Retinal pigment epithelial cell (primary cell): ENCODE measurements around the gene ZC3H18.

ENCODE experiments used
- DNase-seq: peaks from one replicate; pipeline ENCODE4 v3.0.0-alpha.2; 2010; ENCODE audit warnings: low read depth
- H3K4me3 ChIP-seq: 2 replicates; pipeline ENCODE4 v1.5.1; 2011; ENCODE audit warnings: mild to moderate bottlenecking, low read length, control low read depth, moderate library complexity
- TF ChIP-seq, protein P1 (sequence below): conservative IDR thresholded peaks from 2 replicates; pipeline ENCODE4 v1.5.1; 2011; ENCODE audit warnings: low read depth, low read length, control low read depth, inconsistent platforms

Gene ZC3H18

DNA sequence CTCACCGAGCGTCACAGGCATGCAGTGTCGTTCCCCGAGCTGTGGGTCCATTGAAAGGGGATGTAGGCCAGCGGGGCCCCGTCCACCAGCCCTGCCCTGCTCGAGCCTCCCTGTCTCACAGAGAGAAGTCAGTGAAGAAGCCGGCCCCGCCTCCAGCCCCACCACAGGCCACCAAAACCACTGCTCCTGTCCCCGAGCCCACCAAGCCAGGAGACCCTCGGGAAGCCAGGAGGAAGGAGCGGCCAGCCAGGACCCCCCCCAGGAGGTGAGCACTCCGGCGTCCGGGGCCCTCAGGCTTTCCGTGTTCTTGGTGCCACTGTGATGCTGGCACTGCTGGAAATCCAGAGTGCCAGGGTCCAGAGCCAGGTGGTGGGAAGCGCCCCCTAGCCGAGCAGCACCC lies 54.3 kb downstream of the ZC3H18 start:
- H3K4me3 ChIP-seq: no peak overlapping the region
- TF ChIP-seq, protein P1, sequence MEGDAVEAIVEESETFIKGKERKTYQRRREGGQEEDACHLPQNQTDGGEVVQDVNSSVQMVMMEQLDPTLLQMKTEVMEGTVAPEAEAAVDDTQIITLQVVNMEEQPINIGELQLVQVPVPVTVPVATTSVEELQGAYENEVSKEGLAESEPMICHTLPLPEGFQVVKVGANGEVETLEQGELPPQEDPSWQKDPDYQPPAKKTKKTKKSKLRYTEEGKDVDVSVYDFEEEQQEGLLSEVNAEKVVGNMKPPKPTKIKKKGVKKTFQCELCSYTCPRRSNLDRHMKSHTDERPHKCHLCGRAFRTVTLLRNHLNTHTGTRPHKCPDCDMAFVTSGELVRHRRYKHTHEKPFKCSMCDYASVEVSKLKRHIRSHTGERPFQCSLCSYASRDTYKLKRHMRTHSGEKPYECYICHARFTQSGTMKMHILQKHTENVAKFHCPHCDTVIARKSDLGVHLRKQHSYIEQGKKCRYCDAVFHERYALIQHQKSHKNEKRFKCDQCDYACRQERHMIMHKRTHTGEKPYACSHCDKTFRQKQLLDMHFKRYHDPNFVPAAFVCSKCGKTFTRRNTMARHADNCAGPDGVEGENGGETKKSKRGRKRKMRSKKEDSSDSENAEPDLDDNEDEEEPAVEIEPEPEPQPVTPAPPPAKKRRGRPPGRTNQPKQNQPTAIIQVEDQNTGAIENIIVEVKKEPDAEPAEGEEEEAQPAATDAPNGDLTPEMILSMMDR: no peak
- DNase-seq: no peak

DNA sequence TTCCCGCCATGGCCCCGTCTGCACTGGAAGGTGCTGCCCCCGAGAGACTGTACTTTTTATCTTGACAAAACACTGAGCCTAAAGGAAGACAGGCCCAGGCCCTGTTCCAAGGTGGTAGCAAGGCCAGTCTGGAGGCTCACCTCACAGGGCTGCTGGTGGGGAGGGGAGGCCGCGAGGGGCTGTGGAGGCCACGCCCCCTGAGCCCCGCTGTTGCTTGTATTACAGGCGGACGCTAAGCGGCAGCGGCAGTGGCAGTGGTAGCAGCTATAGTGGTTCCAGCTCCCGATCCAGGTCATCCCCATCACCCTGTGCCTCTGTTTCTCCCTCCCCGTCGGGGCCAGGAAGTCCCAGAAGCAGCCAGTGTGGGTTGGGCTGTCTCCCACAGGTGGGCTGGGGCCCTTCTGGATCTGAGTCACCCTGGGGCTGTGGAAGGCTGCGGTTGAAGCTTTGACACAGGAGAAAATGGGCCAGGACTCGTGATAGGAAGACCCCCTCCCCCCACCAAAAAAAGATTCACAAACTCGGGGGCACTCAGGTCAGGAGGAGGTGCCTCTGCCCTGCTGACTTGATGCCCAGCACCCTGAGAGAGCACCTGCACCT lies 54.9 kb downstream of the ZC3H18 start:
- no peak for DNase-seq
- TF ChIP-seq, protein P1: no peak
- H3K4me3 ChIP-seq: no peak overlapping the region

DNA sequence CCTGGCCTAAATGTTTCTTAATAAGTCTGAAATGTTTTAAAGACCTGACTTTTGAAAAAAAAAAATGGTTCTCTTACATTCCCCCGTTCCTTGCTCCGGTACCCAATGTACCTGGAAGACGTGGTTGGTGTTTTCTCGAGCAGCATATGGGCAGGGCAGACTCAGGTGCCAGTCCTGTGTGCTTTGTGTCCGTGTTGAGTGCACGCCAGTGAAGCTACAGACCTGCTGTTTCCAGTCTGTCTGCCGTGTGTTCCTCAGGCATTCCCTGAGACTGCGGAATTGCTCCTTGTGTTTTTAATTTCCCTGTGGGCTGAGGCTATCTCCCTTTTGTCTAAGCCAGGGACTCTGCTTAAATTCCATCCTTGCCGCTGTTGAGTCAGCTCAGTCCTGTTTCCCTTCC lies 56.4 kb downstream of the ZC3H18 start:
- no peak overlapping the region for H3K4me3 ChIP-seq
- no peak for DNase-seq
- TF ChIP-seq, protein P1: no peak

DNA sequence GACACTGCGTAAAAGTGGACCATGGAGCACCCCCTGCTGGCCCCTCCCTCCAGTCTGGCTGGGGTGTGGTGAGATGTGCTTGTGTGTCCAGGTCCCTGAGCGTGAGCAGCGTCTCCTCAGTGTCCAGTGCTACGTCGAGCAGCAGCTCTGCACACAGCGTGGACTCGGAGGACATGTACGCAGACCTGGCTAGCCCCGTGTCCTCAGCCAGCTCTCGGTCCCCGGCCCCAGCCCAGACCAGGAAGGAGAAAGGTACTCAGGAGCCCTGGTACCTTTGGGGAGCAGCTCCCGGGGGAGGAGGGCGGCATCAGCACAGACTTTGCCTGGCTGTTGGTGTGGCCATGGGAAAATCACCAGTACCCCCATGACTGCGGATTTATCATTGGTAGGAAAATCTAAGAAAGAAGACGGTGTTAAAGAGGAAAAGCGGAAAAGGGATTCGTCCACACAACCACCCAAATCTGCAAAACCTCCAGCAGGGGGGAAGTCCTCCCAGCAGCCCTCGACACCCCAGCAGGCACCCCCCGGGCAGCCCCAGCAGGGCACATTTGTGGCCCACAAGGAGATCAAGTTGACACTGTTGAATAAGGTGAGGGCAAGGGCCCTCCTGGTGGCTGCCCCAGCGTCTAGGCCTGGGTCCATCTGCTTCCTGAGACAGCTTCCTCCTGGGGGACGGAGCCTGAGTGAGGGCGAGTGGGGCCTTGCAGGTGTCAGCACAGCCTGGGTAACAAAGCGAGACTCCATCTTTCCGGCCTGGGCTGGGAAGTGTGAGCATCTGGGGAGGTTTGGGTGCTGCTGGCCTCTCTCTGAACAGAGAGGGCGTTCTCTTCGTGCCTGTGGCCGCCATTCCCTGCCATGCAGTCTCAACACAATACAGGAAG lies 57.6 kb downstream of the ZC3H18 start:
- TF ChIP-seq, protein P1: no peak
- DNase-seq: no peak
- no peak overlapping the region for H3K4me3 ChIP-seq

DNA sequence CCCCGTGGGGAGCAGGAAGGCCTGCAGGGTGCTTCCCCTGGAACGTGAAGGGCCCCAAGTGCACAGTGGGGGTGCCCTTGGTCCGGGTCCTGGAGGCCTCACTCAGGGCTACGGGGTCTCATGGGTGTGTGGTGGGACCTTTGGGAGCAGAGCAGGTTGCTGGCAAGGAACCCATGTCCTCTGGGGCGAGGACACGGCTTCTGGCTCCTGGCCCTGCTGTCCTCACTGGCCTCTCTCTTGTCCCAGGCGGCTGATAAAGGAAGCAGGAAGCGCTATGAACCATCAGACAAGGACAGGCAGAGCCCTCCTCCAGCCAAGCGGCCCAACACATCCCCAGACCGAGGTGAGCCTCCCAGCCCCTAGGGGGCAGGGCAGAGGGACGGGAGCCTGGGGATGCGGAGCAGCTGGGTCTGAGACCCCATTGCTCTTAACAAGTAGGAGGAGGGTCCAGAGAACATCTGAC lies 58.3 kb downstream of the ZC3H18 start:
- DNase-seq: no peak
- TF ChIP-seq, protein P1: peak; percentile 55
- no peak overlapping the region for H3K4me3 ChIP-seq

DNA sequence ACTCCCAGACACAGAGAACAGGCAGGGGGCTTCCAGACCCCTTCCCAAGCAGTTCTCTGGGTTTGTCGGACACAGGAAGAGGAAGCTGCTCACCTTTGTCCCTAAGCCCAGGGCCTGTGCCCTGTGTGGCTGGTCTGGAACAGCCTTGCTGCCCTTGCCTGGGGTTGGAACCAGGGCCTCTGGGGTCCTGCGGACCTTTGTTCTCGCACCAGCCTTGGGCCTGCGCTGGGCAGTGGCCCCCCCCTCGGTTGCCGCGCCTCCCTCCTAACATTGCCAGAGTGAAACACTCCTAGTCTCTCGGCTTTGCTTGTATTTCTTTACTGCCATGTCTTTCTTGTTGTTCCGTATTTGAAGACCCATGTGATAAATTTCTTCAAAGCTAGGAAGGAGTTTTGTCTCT lies 59.6 kb downstream of the ZC3H18 start:
- TF ChIP-seq, protein P1: no peak
- no peak overlapping the region for H3K4me3 ChIP-seq

DNA sequence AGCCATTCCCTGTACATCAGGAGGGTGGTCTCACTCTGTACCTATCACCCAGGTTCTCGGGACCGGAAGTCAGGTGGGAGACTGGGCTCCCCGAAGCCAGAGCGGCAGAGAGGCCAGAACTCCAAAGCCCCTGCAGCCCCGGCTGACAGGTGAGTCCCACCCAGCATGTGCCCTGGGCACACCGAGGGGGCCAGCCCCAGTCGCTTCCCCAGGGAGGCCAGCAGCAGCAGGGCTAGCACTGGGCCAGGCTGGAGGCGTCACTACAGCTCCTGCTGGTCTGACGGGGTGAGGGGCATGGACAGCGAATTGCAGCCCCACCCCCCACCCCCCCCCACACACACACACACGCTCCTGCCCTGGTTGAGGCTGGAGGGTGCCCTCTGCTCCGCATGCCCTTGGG lies 60.2 kb downstream of the ZC3H18 start:
- no peak for DNase-seq
- TF ChIP-seq, protein P1: no peak
- H3K4me3 ChIP-seq: no peak overlapping the region

More for the DNA sequence above, 59.6 kb downstream of the ZC3H18 start:
- no peak for DNase-seq
